GM19193 (cell line): ENCODE results near the gene XPO4.

ENCODE experiments used
- POLR2A ChIP-seq: IDR thresholded peaks from 4 replicates; pipeline ENCODE4 v1.6.1; 2011; ENCODE audit not compliant: insufficient read depth, insufficient read length; ENCODE audit errors: extremely low read depth

The XPO4 gene

DNA sequence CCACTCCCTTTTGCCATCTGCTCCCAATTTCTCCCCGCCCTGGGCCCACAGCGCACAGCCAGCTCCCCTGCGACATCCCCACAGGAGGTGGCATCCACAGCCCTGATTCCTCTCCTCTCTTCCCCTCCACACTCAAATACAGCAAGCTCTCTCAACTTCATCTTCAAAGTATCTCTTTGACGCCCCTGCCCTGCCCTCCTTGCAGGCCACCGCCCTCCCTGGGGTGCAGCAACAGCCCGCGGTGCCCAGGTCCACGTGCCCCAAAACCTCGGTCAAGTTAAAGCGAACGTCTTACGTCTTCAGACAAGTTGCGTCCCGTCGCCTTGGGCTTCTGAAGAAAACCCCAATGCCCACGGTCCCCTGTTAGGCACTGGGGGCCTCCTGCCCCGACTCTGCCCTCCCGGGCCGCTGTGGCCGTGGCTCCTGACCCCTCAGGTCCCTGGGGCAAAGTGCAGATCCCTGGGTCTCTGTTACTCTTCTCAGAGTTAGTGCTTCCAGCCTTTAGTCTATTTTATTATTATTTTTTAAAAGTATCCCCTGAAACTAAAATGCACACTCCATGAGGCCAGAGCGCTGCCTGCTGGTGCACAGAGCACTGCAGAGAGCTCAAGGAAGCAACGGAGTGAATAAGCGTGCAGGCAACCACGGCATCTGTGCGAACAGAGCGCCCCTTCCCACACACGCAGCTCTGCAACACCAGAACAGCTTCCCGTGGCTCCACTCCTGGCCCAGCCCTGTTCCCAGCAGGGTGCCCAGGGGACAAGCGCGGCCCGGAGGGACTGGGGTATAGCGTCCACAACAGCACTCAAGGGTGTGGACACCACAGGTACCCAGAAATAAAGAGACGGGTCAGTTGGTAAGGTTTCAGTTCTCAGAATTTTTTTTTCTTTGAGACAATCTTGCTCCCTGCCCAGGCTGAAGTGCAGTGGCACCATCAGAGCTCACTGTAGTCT is 172.6 kb downstream of the XPO4 start:
- no peak for TF ChIP-seq POLR2A

DNA sequence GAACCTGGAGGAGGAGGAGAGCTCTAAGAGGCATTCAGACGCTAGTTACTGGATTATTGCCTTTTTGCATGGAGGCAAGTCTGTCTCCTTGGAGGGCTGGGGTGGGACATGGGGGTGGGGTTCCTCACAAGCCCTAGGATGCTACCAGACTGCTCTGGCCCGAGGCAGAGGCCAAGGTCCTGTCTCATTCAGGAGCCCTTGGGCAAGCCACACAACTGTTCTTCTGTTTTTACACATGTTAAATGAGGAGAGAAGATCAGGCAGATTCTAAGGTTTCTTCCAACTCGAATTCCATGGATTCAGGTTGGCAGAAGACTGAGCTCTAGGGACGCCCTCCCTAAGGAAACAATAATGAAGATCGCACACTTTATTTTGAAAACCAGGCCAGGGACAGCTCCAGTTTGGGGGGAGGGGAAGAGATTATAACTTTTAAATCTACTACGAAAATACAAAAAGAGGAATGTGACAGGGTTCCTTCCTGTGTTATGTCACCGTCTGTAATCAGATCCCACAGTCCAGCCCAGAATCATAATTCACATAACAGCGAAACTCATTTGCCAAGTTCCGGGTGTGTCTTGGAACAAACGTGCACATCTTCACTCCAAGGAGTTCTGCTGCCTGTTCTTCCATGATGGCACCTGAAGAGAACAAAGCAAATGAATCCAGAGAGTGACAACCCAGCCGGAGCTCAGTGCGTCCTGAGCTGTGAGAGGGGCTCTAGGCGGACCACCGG is 173.8 kb downstream of the XPO4 start:
- TF ChIP-seq POLR2A, result no peak

DNA sequence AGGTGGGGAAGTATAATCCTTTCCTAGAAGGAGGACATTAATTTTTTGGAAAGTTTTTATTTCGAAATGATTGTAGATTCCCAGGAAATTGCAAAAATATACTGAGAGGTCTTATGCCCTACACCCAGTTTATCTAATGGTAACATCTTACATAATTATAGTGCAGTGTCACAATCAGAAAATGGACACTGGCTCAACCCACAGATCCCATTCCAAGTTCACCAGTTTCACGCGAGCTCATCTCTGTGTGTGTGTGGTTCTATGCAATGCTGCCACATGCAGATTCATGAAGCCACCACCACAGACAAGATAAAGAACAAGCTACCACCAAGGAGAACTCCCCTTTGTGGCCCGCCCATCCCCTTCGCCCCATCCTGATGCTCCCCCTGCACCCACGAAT is 174.7 kb downstream of the XPO4 start:
- TF ChIP-seq POLR2A, result no peak
